ENCODE data around the gene BRI3. TPM values are rescaled to one million over a fixed set of nuclear protein-coding genes. Genes with fewer than 3 reads are reported as not detected.

The BRI3 gene
- total RNA-seq, 1 donor from 2014 or later: 359 TPM

DNA sequence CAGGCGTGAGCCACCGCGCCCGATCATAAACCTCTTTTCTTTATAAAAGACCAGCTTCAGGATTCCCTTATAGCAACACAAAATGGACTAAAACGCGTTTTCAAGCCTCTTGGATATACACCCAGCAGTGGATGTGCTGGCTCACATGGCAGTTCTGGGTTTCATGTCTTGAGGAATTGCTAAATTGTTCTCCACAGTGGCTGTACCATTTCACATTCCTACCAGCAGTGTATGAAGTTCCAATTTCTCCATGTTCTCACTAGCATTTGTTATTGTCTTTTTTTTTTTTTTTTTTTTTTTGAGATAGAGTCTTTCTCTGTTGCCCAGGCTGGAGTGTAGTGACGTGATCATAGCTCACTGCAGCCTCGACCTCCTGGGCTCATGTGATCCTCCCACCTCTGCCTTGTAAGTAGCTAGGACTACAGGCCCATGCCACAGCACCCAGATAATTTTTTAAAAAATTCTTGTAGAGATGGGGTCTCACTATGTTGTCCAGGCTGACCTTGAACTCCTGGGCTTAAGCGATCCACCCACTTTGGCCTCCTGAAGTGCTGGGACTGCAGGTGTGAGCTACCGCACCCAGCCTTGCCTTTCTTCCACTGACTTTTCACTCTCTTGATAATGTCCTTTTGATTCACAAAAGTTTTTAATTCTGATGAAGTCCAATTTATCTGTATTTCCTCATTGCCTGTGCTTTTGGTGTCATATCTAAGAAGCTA lies 46.9 kb upstream of the BRI3 start:
- H3K27me3 Mint-ChIP-seq (ENCODE audit: low read depth): no peaks in the 10 kb centered on the region
- DNase-seq (ENCODE audit: low spot score): no peak

GRCh38 chr7:98235901-98236300 lies 45.6 kb upstream of the BRI3 start:
- no peak overlapping the region for H3K4me3 Mint-ChIP-seq (ENCODE audit: unreplicated experiment)

More for the DNA sequence above, 46.9 kb upstream of the BRI3 start:
- Mint-ChIP-seq H3K4me1 (ENCODE audit: low read depth) (peaks cover 18% of the 10 kb centered on the region), H3K36me3 (ENCODE audit: low read depth) (peaks cover 12% of the 10 kb centered on the region), H3K9me3 (ENCODE audit: low read depth) (peaks cover 2% of the 10 kb centered on the region), H3K27ac (ENCODE audit: unreplicated experiment) (peak overlapping the region; percentile 47), H3K4me3 (ENCODE audit: unreplicated experiment) (no peak overlapping the region)
- TF ChIP-seq, protein P1, sequence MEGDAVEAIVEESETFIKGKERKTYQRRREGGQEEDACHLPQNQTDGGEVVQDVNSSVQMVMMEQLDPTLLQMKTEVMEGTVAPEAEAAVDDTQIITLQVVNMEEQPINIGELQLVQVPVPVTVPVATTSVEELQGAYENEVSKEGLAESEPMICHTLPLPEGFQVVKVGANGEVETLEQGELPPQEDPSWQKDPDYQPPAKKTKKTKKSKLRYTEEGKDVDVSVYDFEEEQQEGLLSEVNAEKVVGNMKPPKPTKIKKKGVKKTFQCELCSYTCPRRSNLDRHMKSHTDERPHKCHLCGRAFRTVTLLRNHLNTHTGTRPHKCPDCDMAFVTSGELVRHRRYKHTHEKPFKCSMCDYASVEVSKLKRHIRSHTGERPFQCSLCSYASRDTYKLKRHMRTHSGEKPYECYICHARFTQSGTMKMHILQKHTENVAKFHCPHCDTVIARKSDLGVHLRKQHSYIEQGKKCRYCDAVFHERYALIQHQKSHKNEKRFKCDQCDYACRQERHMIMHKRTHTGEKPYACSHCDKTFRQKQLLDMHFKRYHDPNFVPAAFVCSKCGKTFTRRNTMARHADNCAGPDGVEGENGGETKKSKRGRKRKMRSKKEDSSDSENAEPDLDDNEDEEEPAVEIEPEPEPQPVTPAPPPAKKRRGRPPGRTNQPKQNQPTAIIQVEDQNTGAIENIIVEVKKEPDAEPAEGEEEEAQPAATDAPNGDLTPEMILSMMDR (IDR thresholded peaks at IDR 0.05): peak; percentile 46

GRCh38 chr7:98236355-98237185 lies 44.9 kb upstream of the BRI3 start:
- TF ChIP-seq, protein P1 (IDR thresholded peaks at IDR 0.05): no peak
- Mint-ChIP-seq H3K27ac (ENCODE audit: unreplicated experiment) (no peak overlapping the region), H3K27me3 (ENCODE audit: low read depth) (no peaks in the 10 kb centered on the region), H3K36me3 (ENCODE audit: low read depth) (peaks cover 17% of the 10 kb centered on the region), H3K4me3 (ENCODE audit: unreplicated experiment) (no peak overlapping the region), H3K4me1 (ENCODE audit: low read depth) (peaks cover 28% of the 10 kb centered on the region), H3K9me3 (ENCODE audit: low read depth) (peaks cover 2% of the 10 kb centered on the region)
- DNase-seq (ENCODE audit: low spot score): no peak

More at GRCh38 chr7:98235901-98236300, 45.6 kb upstream of the BRI3 start:
- no peak overlapping the region for H3K27ac Mint-ChIP-seq (ENCODE audit: unreplicated experiment)
- H3K4me1 Mint-ChIP-seq (ENCODE audit: low read depth): peaks cover 23% of the 10 kb centered on the region
- H3K36me3 Mint-ChIP-seq (ENCODE audit: low read depth): peaks cover 14% of the 10 kb centered on the region
- TF ChIP-seq, protein P1 (IDR thresholded peaks at IDR 0.05): no peak
- no peaks in the 10 kb centered on the region for H3K27me3 Mint-ChIP-seq (ENCODE audit: low read depth)
- DNase-seq (ENCODE audit: low spot score): no peak
- H3K9me3 Mint-ChIP-seq (ENCODE audit: low read depth): peaks cover 2% of the 10 kb centered on the region

GRCh38 chr7:98238076-98238475 lies 43.4 kb upstream of the BRI3 start:
- peaks cover 17% of the 10 kb centered on the region for H3K36me3 Mint-ChIP-seq (ENCODE audit: low read depth)
- TF ChIP-seq, protein P1 (IDR thresholded peaks at IDR 0.05): no peak
- H3K4me3 Mint-ChIP-seq (ENCODE audit: unreplicated experiment): no peak overlapping the region
- H3K4me1 Mint-ChIP-seq (ENCODE audit: low read depth): peaks cover 28% of the 10 kb centered on the region
- peaks cover 2% of the 10 kb centered on the region for H3K9me3 Mint-ChIP-seq (ENCODE audit: low read depth)
- H3K27ac Mint-ChIP-seq (ENCODE audit: unreplicated experiment): peak overlapping the region; percentile 99
- DNase-seq (ENCODE audit: low spot score): no peak
- no peaks in the 10 kb centered on the region for H3K27me3 Mint-ChIP-seq (ENCODE audit: low read depth)

- peaks cover 17% of the 10 kb centered on the region for H3K36me3 Mint-ChIP-seq (ENCODE audit: low read depth)
Observed at GRCh38 chr7:98238976-98239375, 42.5 kb upstream of the BRI3 start.

More at GRCh38 chr7:98238976-98239375, 42.5 kb upstream of the BRI3 start:
- H3K27ac Mint-ChIP-seq (ENCODE audit: unreplicated experiment): peak overlapping the region; percentile 99
- no peak overlapping the region for H3K4me3 Mint-ChIP-seq (ENCODE audit: unreplicated experiment)
- H3K9me3 Mint-ChIP-seq (ENCODE audit: low read depth): peaks cover 2% of the 10 kb centered on the region
- no peak for DNase-seq (ENCODE audit: low spot score)
- H3K27me3 Mint-ChIP-seq (ENCODE audit: low read depth): no peaks in the 10 kb centered on the region
- peaks cover 28% of the 10 kb centered on the region for H3K4me1 Mint-ChIP-seq (ENCODE audit: low read depth)
- TF ChIP-seq, protein P1 (IDR thresholded peaks at IDR 0.05): no peak
